ENCODE results near the gene MRPS12. TPM values are rescaled to one million over a fixed set of nuclear protein-coding genes. Genes with fewer than 3 reads are reported as not detected.
A peak's percentile ranks its signal among the peaks of the same experiment; 100 is the strongest.

MRPS12 gene
- polyA plus RNA-seq, 6 donors from 2014 or later, result 66.8 to 117 (median 85.1) TPM

DNA sequence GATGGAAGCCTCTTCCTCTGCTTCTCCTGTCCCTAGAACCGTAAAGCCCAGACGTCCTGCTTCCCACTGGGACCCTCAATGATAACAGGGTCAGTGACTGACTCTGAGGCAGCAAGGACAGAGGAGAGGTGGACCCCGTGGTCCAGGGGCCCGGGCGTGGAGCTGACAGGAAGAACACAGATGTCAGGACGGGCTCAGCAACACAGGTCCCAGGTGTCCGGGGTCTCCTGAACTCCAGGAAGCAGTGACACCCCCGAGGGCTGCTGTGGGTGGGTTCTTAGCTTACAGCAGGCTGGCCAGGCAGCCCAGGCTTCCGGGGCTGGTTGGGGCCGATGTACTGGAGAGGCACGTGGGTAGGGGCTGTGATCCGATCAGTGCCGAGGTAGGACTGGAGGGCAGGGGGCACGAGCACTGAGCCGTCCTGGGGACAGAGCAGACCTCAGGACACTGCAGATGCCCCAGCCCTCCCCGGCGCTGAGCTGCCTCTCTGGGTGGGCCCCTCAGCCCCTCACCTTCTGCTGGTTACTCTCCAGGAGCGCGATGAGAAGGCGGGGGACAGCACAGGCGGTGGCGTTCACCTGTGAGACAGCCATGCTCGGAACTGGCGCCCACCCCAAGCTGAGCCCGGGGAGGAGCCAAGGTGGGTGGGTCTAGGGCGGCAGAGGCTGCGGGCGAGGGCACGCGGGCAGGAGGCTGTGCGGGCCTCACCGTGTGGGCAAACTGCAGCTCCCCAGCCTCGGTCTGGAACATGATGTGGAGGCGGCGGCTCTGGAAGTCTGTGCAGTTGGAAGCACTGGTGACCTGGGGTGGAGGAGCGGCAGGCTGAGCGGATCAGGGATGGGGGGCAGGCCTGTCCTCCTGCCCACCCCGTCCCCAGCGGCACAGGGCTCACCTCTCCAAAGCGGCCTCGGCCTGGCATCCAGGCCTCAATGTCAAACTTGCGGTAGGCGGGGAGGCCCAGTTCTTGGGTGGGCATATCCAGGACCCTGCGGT is 15.1 kb upstream of the MRPS12 start:
- Mint-ChIP-seq H3K9me3 (no peaks in the 10 kb centered on the region), H3K27ac (no peak overlapping the region), H3K4me1 (peaks cover 0 to 3% (median 0%) of the 10 kb centered on the region in 3 donors), H3K27me3 (no peaks in the 10 kb centered on the region), H3K36me3 (peaks cover 0 to 5% of the 10 kb centered on the region in 2 donors), H3K4me3 (no peak overlapping the region)
- no peak for DNase-seq
- ATAC-seq (ENCODE audit: low read depth in 2 of 2), result no peak

DNA sequence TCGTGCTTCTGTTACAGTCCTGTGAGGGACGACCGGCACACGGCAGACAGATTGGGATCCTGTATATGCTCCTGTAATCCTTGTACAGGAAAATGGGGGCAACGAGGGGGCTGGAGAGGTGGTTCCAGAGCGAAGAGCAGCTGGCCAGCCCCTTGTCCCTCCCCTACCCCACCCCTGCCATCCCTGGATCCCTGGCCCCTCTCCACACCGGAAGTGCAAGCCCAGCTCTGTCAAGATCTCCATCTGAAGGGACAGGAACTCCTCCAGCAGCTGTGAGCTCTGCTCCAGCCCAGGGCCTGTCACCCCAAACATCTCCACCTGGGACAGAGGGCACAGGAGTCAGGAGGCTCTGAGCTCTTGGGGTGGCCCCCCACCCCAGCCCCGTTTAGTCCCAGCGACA is 13.2 kb upstream of the MRPS12 start:
- no peak for DNase-seq
- H3K9me3 Mint-ChIP-seq, result no peaks in the 10 kb centered on the region
- H3K4me1 Mint-ChIP-seq, result no peaks in the 10 kb centered on the region
- no peak overlapping the region for H3K27ac Mint-ChIP-seq
- H3K36me3 Mint-ChIP-seq, result peaks cover 0 to 8% of the 10 kb centered on the region in 2 donors
- H3K27me3 Mint-ChIP-seq, result no peaks in the 10 kb centered on the region
- no peak overlapping the region for H3K4me3 Mint-ChIP-seq
- no peak for ATAC-seq (ENCODE audit: low read depth in 2 of 2)

DNA sequence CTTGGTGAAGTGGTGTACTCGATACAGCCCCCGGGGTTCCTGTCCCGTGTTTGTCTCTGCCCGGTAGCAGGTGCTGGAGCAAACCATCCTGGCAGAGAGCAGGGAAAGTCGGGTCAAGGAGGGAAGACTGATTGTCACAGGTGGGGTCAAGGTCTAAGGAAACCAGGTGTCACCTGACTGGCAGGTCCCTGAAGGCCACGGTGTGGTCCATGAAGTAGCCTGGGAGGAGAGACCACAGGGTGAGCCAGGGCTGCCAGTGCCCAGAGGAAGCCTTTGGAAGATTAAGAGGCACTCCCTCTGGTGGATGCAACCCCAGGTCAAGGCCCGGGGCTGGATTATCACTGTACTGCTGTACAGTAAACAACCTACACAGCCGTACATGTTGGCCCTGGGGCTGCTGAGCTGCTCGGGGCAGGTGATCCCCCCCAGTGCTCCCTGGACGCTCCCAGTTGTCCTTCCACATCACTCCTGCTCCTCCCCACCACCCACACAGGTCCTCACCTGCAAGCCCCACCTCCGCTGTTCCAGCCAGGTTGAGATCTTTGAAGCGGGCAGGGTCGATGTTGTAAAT is 12.7 kb upstream of the MRPS12 start:
- no peaks in the 10 kb centered on the region for H3K9me3 Mint-ChIP-seq
- no peaks in the 10 kb centered on the region for H3K4me1 Mint-ChIP-seq
- DNase-seq (no peak), ATAC-seq (ENCODE audit: low read depth in 2 of 2) (no peak)
- no peak overlapping the region for H3K27ac Mint-ChIP-seq
- H3K36me3 Mint-ChIP-seq, result peaks cover 0 to 8% of the 10 kb centered on the region in 2 donors
- no peak overlapping the region for H3K4me3 Mint-ChIP-seq
- H3K27me3 Mint-ChIP-seq, result no peaks in the 10 kb centered on the region

DNA sequence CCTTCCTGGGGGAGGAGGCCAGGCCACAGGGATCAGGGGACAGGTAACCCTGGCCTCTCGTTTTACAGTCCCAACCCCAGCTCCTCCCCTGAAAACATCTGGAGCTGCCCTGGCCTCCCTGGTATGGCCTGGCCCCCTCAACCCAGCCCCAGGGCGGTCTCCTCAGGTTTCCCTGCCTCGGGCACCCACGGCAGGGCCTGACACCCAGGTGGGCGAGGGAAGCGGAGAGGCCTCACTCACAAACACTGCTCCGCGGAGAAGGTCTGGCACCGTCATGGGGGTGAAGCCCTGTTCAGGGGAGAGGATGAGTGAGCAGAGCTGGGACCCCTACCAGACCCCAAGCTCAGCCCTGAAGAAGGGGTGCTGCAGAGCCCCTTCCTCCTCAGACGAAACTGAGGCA is 12.2 kb upstream of the MRPS12 start:
- H3K36me3 Mint-ChIP-seq, result peaks cover 0 to 8% of the 10 kb centered on the region in 2 donors
- no peak for DNase-seq
- H3K4me3 Mint-ChIP-seq, result no peak overlapping the region
- no peak for ATAC-seq (ENCODE audit: low read depth in 2 of 2)
- H3K4me1 Mint-ChIP-seq, result no peaks in the 10 kb centered on the region
- no peaks in the 10 kb centered on the region for H3K9me3 Mint-ChIP-seq
- H3K27ac Mint-ChIP-seq, result peak overlapping the region in 1 of 6 donors; percentile 38
- H3K27me3 Mint-ChIP-seq, result no peaks in the 10 kb centered on the region

DNA sequence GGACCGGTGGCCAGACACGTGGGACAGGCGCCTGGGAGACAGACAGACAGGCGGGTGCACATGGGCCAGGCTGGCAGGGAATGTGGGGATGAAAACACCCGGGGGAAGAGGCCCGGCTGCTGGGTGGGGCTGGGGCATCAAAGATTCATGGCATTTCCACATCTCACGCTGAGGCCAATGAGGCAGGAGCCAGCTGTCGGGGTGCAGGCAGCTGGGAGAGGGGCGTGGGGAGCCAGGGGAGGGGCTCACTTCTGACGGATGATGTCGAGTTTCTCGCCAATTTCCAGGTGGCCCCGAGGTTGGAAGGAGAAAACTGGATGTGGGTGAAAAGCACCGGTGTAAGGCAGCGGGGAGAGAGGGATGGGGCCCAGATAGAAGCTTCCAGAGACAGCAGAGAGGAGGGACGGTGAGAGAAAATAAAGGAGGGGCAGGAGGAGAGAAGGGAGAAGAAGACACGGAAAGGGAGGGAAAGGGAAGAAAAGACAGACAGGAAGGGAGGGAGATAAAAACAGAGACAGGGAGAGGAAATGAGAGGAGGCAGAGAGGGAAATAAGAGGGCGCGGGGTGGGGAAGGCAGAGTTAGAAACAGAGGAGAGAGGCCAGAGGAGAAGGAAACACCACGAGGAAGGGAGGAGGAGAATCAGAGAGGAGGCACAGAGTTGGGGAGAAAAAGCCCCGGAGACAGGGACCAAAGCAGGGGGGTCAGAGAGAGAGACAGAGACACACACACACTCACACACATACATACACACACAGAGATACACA is 10.7 kb upstream of the MRPS12 start:
- Mint-ChIP-seq H3K36me3 (peaks cover 0 to 8% of the 10 kb centered on the region in 2 donors), H3K9me3 (no peaks in the 10 kb centered on the region), H3K27ac (no peak overlapping the region), H3K4me3 (no peak overlapping the region), H3K4me1 (no peaks in the 10 kb centered on the region), H3K27me3 (no peaks in the 10 kb centered on the region)
- ATAC-seq (ENCODE audit: low read depth in 2 of 2) (no peak), DNase-seq (no peak)

DNA sequence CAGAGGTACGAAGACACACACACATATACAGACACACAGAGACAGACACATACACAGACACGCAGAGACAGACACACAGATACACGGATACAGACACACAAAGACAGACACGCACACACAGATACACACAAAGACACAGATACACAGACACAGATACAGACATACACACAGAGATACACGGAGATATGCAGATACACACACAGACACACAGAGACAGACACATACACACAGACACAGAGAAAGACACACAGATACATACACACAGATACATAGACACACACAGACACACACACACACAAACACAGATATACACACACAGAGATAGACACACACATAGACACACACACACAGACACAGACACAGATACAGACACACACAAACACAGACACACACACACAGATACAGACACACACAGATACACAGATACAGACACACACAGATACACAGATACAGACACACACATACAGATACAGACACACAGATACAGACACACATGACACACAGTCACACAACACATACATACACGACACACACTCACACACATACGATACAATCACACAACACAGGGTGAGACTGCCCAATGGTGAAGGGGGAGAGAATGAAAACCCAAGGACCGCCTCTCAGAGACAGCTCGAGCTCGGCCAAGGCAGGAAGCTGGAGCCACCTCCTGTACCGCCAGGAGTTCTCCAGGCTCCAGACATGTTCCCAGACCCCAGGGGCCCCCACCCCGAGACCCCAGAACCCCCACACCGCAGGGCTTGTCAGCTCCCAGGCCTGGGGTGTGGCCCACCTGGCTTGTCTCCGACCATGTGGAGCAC is 9.9 kb upstream of the MRPS12 start:
- H3K4me3 Mint-ChIP-seq, result no peak overlapping the region
- DNase-seq (no peak), ATAC-seq (ENCODE audit: low read depth in 2 of 2) (no peak)

DNA sequence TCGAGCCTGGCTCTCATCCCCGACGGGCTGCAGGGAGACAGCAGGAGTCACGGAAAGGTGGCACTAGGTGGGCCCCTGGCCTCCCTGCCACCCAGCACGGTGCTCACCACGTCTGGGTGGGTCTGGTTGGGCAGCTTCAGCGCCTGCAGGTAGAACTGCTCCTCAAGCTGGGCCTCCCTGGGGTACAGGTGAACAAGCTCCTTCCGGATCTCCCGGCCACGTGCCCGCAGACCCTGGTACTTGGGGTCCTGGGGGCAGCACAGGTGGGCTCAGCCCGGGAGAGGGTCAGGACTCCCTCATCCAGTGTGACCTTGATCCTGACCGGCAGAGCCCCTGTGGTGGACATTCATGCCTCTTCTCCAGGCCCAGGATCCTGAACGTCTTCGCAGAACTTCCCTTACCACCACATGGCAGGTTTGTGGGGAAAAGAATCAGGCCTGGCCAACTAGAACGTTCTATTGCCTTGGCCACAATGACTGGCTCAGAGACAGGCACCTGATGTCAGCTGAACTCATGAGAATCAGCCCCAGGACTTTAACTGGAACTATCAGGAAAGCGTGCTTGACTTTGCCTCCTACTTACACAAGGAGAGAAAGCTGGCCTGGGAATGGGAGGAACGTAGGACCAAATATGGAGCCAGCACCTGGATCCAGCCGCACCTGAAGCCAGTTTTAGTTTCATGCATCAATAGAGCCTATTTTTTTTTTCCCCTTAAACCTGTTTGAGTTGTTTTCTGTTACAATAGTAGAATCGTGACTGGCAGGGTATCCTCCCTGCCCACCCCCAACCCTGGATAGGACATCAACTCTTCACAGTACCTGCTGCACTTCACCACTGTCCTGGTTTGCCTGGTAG is 9.1 kb upstream of the MRPS12 start:
- ATAC-seq (ENCODE audit: low read depth in 2 of 2) (no peak), DNase-seq (no peak)
- Mint-ChIP-seq H3K36me3 (peaks cover 0 to 8% of the 10 kb centered on the region in 2 donors), H3K4me3 (no peak overlapping the region), H3K27me3 (no peaks in the 10 kb centered on the region), H3K4me1 (no peaks in the 10 kb centered on the region), H3K27ac (no peak overlapping the region), H3K9me3 (no peaks in the 10 kb centered on the region)

More for the DNA sequence above, 9.9 kb upstream of the MRPS12 start:
- Mint-ChIP-seq H3K4me1 (no peaks in the 10 kb centered on the region), H3K9me3 (no peaks in the 10 kb centered on the region), H3K36me3 (peaks cover 0 to 8% of the 10 kb centered on the region in 2 donors), H3K27ac (no peak overlapping the region), H3K27me3 (no peaks in the 10 kb centered on the region)

DNA sequence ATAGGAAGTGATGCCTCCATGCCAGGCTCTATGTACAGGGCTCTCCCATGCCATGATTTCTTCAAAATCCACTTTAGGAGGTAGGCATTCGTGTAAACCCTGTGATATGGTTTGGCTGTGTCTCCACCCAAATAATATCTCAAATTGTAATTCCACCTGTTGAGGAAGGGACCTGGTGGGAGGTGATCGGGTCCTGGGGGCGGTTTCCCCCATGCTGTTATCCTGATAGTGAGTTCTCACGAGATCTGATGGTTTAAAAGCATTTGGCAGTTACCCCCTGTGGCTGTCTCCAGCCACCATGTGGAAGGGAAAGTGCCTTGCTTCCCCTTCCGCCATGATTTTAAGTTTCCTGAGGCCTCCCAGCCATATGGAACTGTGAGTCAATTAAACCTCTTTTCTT is 8.3 kb upstream of the MRPS12 start:
- H3K9me3 Mint-ChIP-seq, result no peaks in the 10 kb centered on the region
- no peak for DNase-seq
- no peak overlapping the region for H3K27ac Mint-ChIP-seq
- H3K27me3 Mint-ChIP-seq, result no peaks in the 10 kb centered on the region
- ATAC-seq (ENCODE audit: low read depth in 2 of 2), result no peak
- peaks cover 0 to 8% of the 10 kb centered on the region in 2 donors for H3K36me3 Mint-ChIP-seq
- no peak overlapping the region for H3K4me3 Mint-ChIP-seq
- H3K4me1 Mint-ChIP-seq, result no peaks in the 10 kb centered on the region

DNA sequence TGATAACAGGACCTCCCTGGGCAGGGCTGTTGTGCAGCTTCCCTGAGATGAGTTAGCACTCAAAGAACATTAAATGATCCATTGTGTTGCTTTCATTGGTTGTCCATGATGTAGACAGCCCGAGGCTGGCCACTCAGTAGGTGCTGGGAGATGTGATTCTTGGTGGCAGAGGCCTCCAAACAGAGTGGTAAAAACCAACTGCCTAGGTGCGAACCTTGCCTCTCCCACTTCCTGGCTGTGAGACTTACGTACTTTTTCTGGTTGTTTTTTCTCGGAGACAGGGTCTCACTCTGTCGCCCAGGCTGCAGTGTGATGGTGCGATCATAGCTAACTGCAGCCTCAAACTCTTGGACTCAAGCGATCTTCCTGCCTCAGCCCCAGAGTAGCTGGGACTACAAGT is 6.4 kb upstream of the MRPS12 start:
- DNase-seq (no peak), ATAC-seq (ENCODE audit: low read depth in 2 of 2) (no peak)
- Mint-ChIP-seq H3K27me3 (no peaks in the 10 kb centered on the region), H3K27ac (no peak overlapping the region), H3K36me3 (peaks cover 0 to 8% of the 10 kb centered on the region in 2 donors), H3K4me1 (peaks cover 0 to 5% (median 4%) of the 10 kb centered on the region in 3 donors), H3K4me3 (no peak overlapping the region), H3K9me3 (no peaks in the 10 kb centered on the region)

DNA sequence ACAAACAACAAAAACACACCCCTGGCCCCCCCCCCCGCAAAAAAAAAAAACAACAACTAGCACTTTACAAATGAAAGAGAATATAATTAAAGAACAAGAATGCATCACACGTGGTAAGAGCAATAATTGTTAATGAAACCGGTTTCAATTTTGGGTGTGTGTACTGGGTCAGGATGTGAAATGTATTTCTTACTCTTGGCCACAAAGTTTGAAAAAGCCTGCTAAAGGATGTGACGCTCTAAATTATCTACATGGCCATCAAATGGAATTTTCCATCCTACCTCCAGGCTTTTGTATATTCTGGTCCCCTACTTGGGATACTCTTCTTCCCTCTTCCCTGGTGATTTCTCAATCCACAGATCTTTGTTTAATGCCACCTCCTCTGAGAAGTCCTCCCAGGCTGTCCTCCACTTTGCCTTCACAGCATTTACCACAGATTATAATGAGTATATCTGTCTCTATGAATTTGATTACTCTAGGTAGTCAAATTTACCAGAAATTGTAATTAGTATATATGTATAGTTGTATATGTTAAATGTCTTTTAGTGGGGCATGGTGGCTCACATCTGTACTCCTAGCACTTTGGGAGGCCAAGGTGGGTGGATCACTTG is 2.2 kb upstream of the MRPS12 start:
- DNase-seq (no peak), ATAC-seq (ENCODE audit: low read depth in 2 of 2) (no peak)
- Mint-ChIP-seq H3K9me3 (no peaks in the 10 kb centered on the region), H3K4me1 (peaks cover 23 to 29% (median 26%) of the 10 kb centered on the region in 3 donors), H3K36me3 (no peaks in the 10 kb centered on the region), H3K27me3 (no peaks in the 10 kb centered on the region), H3K4me3 (peak overlapping the region in 6 of 8 donors; percentile 12 to 96 (median 35)), H3K27ac (peak overlapping the region in 2 of 6 donors; percentile 42 to 64)

DNA sequence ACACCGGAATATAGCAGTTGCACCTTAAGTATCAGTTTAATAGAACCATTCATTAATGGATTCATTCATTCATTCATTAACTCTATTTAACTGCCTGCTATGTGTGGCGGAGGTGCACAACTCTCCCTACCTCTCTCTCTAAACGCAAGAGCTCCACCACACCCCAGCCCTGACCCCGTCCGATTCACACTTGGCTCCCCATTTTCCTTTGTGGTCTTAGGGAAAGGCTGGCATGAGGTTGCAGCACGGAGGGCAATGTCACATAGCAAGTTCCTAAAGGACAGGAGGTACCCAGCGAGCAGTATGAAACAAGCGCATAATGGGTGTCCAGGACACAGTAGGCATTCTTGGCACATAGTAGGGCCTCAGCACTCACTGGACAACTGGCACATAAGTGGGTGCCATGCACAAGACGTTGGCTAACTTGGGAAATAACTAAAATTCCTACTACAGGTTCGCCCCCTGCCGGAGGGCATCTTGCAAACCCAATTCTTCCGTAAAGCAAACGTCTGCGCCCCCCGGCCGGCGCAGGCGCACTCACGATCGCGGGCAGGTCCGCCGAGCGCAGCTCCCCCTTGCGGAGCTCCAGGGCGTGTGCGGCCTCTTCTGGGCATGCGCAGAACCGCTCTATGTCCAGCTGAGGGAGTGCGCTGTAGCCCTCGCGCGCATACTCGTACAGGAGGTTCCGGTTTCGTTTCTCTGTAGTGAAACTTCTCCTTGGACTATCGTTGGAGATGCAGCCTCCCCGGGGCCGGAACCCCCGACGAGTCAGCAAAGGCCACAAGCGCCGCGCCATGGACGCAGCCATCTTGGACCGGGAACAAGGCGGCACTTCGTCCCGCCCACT is 592 bp upstream of the MRPS12 start, which contains the start of gene SARS2:
SARS2 (minus strand) TSS at position 835 of the 847 bp plus-strand sequence; CDS start at position 808, 27 bp downstream.
- DNase-seq, result peak; percentile 96

More for the DNA sequence above, 592 bp upstream of the MRPS12 start, which contains the start of gene SARS2:
- Mint-ChIP-seq H3K27ac (peak within 1 kb of the TSS; percentile 94 to 100 (median 99)), H3K9me3 (peaks cover 0 to 7% (median 5%) of the 10 kb centered on the region in 7 donors), H3K4me3 (peak within 1 kb of the TSS; percentile 96 to 99 (median 98)), H3K4me1 (peaks cover 26 to 29% (median 29%) of the 10 kb centered on the region in 3 donors), H3K36me3 (peaks cover 0 to 9% of the 10 kb centered on the region in 2 donors), H3K27me3 (no peaks in the 10 kb centered on the region)
- ATAC-seq (ENCODE audit: low read depth in 2 of 2), result peak; percentile 40 to 56

Data from naive B cell (primary cell).